Stimulated activated CD8-positive, alpha-beta memory T cell treated with anti-CD3 and anti-CD28 coated beads, Interleukin-7, amount 100 ng/mL, for 24 hours (primary cell): ENCODE measurements around the gene RIPK3.
A peak's percentile ranks its signal among the peaks of the same experiment; 100 is the strongest.

ENCODE experiments used
- DNase-seq: peaks from one replicate; pipeline ENCODE4 v3.0.0-alpha.2; 2020; ENCODE audit warnings: low read depth

The RIPK3 gene

GRCh38 chr14:24300326-24300980 lies 39.3 kb downstream of the RIPK3 start:
- no peak for DNase-seq

- DNase-seq: peak; percentile 85
These were observed 40.3 kb downstream of the RIPK3 start, which contains the start of the genes DHRS1 and NOP9 for GRCh38 chr14:24299255-24300191. TSS of gene DHRS1 (minus strand) at chr14:24299780. CDS start at chr14:24299106, 674 bp downstream. TSS of gene NOP9 (plus strand) at chr14:24299850. CDS start at chr14:24299955, 105 bp downstream.

- DNase-seq: no peak
These were observed 40.9 kb downstream of the RIPK3 start for GRCh38 chr14:24298892-24299254.

- no peak for DNase-seq
These were observed 42.4 kb downstream of the RIPK3 start for GRCh38 chr14:24297190-24297964.

- DNase-seq: no peak
These were observed 43.2 kb downstream of the RIPK3 start for GRCh38 chr14:24296341-24297157.

- DNase-seq: no peak
These were observed 46.3 kb downstream of the RIPK3 start for GRCh38 chr14:24293525-24293924.

DNA sequence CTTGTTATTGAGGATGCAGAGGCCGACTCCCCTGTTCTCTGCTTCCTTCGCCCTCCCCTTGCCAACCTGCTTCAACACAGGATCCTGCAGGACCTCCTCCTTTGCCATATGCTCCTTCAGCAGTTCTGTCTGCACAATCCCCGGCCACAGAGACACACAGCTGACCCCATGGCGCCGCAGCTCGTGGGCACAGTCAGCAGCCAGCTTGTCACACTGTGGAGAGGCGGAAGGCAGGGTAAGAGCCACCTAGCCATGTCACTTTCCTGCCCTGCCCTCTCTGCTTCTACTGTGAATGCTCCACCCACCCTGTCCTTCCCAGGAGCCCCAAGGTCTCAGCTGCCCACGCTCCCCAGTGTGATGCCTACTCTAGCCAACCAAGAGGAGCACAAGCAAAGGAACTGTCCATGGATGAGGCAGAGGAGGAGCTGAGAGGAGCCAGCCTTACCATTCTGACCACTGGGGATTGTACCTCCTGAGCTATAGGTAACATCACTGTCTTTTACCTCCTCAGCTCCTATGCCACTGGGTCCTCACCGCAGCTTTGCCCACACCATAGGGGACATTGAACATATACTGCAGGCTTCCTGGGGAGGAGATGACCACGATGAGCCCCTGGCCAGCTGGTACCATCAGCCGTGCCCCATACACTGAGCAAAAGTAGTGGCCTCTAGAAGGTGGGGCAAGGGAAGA lies 47.5 kb downstream of the RIPK3 start:
- DNase-seq: no peak

- no peak for DNase-seq
These were observed 48.2 kb downstream of the RIPK3 start for GRCh38 chr14:24291446-24292117.

GRCh38 chr14:24290746-24291145 lies 49.0 kb downstream of the RIPK3 start:
- DNase-seq: no peak

DNA sequence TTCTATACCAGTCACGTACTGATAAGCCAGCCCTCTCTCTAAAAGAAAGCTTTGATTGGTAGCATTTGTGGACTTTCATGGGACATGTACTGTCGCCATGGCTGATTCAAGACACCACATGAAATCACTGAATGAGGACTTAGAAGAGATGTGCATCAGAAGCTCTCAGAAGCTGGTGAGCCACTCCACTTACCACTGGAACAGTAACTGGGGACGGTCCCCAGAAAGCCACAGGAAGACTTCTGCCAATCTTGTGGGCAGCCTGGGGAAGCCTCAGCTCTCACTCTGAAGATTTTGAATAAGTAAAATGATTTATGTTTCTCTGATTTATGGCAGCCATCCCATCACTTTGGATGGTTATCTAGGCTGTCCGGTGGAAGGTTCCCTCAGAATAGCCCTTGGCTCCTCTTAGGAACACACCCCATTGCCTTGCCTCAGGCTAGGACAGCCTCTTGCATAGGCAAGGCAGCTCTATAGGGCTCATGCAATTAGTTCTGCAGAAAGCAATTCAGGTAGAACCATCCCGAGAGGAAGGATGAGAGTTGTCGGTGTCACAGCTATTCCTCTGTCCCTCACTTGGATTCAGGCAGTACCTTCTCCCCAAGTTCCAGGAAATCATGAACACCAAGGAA lies 50.0 kb downstream of the RIPK3 start:
- DNase-seq: no peak

DNA sequence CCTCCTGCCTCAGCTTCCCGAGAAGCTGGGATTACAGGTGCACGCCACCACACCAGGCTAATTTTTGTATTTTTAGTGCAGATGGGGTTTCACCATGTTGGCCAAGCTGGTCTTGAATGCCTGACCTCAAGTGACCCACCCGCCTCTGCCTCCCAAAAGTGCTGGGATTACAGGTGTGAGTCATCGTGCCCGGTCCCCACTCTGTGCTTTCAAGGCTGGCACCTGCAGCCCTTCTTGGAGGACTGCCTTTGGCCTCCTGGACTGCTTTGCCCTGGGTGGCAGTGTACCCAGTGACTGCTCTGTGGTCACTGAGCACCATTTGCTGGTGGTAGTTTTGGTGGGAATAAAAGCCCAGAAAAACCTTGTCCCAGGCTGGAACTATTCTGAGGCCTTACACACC lies 52.8 kb downstream of the RIPK3 start:
- DNase-seq: no peak
